ENCODE measurements around the gene TEKT1.

Gene TEKT1

GRCh38 chr17:6799738-6800137 lies 31.8 kb downstream of the TEKT1 start:
- H3K4me3 ChIP-seq (ENCODE audit: low read depth, low read length): no peak overlapping the region
- TF ChIP-seq CTCF (IDR thresholded peaks at IDR 0.05; ENCODE audit: low read depth, low read length): no peak

GRCh38 chr17:6797718-6798351 lies 33.7 kb downstream of the TEKT1 start:
- no peak for TF ChIP-seq CTCF (IDR thresholded peaks at IDR 0.05; ENCODE audit: low read depth, low read length)
- H3K4me3 ChIP-seq (ENCODE audit: low read depth, low read length): no peak overlapping the region

GRCh38 chr17:6796887-6797490 lies 34.5 kb downstream of the TEKT1 start:
- no peak for TF ChIP-seq CTCF (IDR thresholded peaks at IDR 0.05; ENCODE audit: low read depth, low read length)
- H3K4me3 ChIP-seq (ENCODE audit: low read depth, low read length): no peak overlapping the region

- H3K4me3 ChIP-seq (ENCODE audit: low read depth, low read length): no peak overlapping the region
- TF ChIP-seq CTCF (IDR thresholded peaks at IDR 0.05; ENCODE audit: low read depth, low read length): no peak
These were observed 35.3 kb downstream of the TEKT1 start for GRCh38 chr17:6796017-6796886.

GRCh38 chr17:6793748-6794493 lies 37.6 kb downstream of the TEKT1 start:
- no peak overlapping the region for H3K4me3 ChIP-seq (ENCODE audit: low read depth, low read length)
- TF ChIP-seq CTCF (IDR thresholded peaks at IDR 0.05; ENCODE audit: low read depth, low read length): no peak

- H3K4me3 ChIP-seq (ENCODE audit: low read depth, low read length): no peak overlapping the region
- no peak for TF ChIP-seq CTCF (IDR thresholded peaks at IDR 0.05; ENCODE audit: low read depth, low read length)
These were observed 42.4 kb downstream of the TEKT1 start for GRCh38 chr17:6789146-6789545.
